Activated CD8-positive, alpha-beta memory T cell treated with anti-CD3 and anti-CD28 coated beads, Interleukin-2, amount 50 U/mL, for 48 hours (primary cell): ENCODE data around the gene KCTD5.
A peak's percentile ranks its signal among the peaks of the same experiment; 100 is the strongest.
"Not testable (repeated sequence)": the region's sequence is repeated elsewhere in the genome, so short reads cannot be mapped to it uniquely, and the experiment has no call there.

Experiments used
- DNase-seq: peaks from one replicate; pipeline ENCODE4 v3.0.0-alpha.2; 2020

The KCTD5 gene

DNA sequence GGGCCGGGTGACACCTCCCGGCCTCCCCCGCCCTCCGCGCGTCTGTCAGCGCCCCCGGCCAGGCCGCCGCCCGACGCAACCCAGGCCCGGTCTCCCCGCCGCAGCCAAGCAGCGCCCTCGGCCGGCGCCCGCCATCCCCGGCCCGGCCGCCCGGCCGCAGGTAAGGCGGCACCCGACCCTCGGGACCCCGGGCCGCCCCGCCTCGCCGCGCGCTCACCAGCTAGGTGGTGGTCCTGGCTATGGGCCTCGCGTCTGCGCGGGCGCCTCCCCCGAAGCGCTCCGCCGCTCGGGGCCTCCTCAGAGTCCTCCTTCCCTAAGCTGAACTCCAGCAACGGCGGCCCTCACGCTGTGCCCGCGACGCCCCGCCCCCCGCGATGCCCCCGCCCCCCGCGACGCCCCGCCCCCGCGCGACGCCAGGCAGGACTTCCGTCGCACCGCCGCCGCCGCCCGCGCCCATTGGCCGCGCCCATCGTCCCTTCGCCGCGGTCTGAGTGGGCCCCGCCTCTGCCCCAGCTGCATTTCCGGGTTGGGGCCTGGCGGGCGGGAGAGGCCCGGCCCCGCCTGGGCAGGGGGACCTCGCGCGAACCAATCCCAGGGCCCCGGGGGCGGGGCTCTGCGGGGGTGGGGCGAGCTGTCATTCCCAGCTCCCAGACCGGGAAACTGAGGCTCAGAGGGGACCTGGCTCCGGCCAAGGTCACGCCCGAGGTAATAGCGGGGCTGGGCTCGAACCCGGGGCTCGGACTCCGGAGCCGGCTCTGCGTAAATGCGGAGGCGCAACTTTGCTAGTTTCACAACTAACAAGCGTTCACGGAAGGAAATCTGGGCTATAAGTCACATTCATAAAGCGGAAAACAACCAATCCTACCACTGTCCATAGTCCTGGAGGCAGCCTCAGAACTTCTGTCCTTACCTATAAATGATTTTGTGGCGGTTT lies 9.0 kb upstream of the KCTD5 start:
- peak; percentile 96 for DNase-seq

DNA sequence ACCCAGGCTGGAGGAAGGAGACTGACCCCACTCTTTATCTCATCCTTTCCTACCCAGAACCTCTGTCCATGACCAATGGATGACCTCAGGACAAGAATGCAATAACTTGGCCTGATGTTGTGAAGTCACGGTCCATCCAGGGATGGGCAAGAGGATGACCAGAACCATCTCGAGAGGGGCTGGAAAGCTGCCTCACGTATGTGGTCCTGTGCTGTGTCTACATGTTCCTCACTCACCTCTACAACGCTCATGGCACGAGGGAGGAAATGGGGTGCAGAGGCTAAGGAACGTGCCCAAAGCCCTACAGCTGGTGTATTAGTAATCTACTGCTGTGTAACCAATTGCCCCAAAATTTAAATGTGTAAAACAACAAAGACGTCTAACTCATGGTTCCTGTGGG lies 7.3 kb upstream of the KCTD5 start:
- no peak for DNase-seq

DNA sequence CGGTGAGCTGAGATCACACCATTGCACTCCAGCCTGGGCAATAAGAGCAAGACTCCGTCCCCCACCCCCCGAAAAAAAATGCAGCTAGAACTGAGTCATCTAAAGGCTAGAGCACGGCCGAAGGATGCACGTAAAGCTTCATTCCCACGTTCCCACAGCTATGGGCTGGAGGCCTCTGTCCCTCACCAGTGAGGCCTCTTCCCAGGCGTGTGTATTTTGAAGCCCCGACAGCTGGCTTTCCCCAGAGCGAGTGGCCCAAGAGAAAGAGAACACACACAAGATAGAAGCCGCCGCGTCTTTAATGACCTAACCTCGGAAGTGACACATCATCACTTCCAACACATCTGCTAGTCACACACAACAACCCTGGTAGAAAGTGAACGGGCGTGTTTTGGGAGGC lies 6.6 kb upstream of the KCTD5 start:
- DNase-seq, result no peak

DNA sequence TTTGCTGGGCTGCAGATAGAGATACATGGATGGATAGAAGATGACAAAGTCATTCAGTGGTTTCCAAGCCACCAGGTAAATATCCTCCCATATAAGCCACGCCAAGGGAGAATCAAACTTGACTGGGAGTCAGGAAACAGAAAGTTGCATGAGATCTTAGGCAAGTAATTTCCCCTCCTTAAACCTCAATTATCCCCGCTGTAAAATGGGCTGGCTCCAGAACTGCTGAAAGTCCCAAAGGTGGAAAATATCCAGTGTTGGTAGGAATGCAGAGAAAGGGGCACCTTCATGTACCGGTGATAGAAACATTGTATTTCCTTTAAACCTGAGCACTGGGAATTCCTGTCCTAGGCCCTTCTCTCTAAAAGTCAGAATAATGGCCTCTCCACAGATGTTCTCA lies 5.4 kb upstream of the KCTD5 start:
- not testable (repeated sequence) for DNase-seq

DNA sequence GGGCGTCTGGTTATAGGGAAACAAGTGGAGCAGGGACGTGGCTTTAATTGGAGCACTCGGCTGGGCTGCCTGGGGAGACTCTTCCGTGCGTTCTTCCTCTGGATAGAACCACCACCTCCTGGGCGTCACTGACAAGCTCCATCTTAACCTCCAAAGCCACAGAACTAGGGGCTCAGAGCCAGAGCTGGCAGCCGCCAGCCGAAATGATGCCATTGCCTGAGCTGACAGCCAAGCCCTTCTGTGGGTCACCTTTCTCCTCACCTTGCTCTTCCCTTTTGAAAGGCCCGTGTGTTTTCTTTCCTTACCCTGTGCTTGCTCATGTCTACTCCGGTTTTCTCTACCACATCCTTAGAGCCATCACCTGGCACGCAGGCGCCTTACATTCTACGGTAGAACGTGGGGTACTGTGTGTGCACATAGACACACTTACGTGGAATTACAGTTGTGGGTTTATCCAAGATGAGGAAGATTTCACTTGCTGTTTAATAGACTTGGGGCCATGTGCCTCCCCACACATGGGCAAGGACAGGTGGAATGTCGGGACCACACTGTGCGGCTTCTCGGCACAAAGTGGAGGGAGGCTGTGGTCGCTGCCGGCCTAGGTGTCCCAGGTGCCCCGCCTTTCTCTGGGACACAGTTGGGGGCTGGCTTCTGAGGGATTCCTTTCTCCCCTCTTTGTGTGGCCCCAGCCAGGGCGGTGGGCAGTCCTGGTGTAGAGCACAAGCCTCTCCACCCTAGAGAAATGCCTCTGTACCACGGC lies 3.9 kb upstream of the KCTD5 start:
- DNase-seq, result not testable (repeated sequence)

DNA sequence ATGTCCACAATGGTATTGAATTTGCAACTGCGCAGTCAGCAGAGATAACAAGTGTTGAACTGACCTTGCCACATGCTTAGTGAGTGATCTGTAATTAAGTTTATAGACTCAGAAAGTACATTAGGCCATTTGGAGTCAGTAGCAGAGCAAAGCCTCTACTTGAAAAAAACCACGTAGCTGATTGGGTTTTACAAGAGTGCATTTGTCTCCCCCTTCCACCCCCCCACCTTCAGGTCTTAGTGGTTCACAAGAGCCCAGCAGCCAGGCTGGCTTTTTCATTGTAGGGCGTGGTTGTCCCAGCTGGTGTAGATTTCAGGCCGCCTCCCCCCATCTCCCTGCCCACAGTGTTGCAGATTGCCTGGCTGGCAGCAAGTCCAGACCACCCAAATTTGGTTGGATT lies 2.4 kb upstream of the KCTD5 start:
- not testable (repeated sequence) for DNase-seq

DNA sequence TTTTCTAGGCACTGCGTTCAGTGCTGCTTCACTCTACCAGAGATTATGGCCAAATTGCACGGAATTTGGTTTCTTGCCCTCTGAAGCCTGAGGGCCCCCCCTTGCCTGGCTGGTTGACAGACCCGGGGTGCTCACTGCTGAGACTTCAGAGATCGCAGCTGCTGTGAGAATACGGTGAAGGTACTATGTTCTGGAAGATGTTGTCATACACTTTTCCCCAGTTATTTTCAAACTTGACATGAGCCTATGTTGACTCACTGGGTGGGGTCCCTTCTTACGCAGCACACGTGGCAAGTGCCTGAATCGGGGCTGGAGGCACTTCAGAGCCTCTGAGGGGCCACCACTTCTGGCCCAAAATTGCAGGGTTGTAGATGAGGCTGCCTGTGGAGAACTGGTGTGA lies 2.0 kb upstream of the KCTD5 start:
- not testable (repeated sequence) for DNase-seq

DNA sequence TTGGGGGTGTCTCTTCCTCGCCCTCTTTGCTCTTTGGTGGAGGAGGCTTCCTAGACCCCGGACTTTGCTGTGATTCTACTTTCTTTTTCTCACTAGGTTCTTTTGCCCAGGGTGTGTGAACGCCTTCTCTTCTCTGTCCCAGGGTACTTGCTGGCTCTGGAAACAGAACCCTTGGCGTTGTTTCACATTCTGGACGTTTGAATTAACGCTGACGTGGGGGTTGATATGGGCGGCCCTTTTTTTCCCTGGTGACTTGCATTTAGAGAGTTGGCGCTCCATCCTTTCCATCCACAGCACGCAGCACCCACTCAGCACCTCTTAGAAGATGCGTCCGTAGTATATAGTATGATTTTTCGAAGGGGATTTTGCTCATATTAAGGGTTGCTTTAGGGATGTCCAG lies 718 bp downstream of the KCTD5 start:
- not testable (repeated sequence) for DNase-seq

DNA sequence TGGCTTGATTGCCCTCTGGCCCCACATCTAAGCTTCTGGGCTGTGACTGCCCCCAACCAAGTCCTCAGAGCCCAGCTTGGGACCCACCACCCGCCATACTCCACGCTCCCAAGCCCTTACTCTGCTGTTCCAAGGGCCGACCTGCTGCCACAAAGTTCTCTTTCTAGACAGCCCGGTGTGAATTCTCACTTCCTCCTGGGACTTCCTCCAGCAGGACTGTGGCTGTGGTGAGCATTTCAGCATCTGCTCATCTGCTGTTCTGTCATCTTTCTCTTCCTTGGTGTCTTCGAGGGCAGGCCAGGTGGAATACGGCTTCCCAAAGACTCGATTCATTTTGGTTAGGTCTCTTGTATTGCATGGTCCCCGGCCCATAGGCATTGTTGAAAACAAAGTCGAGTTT lies 3.8 kb downstream of the KCTD5 start:
- DNase-seq, result not testable (repeated sequence)

DNA sequence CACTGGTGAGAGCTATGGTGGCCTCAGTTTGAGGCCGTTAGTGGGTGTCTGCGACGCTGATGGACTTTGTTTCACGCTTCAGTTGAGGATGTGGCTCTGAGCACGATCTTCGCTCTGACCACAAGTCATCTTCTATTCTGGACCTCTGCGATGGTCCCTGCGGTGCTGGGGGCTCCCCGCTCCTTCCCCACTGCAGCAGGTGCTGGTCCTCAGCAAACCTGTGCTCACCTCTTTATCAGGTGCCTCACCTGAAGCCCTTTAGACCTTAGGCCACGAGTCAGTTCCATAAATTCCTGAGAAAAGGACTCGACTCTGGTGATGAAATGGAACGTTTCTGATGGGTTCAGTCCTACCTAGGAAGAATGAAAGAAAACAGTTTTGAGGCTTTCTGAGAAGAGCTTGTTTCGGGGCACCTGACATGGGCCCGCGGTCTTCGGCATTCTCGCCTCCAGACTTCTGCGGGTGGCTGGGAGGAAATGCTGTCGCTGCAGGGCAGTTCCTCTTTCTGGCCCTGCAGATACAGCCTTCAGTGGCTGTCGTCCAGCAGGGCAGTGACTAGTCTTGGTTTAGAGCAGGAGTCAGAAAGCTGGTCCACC lies 4.7 kb downstream of the KCTD5 start:
- peak; percentile 63 for DNase-seq

DNA sequence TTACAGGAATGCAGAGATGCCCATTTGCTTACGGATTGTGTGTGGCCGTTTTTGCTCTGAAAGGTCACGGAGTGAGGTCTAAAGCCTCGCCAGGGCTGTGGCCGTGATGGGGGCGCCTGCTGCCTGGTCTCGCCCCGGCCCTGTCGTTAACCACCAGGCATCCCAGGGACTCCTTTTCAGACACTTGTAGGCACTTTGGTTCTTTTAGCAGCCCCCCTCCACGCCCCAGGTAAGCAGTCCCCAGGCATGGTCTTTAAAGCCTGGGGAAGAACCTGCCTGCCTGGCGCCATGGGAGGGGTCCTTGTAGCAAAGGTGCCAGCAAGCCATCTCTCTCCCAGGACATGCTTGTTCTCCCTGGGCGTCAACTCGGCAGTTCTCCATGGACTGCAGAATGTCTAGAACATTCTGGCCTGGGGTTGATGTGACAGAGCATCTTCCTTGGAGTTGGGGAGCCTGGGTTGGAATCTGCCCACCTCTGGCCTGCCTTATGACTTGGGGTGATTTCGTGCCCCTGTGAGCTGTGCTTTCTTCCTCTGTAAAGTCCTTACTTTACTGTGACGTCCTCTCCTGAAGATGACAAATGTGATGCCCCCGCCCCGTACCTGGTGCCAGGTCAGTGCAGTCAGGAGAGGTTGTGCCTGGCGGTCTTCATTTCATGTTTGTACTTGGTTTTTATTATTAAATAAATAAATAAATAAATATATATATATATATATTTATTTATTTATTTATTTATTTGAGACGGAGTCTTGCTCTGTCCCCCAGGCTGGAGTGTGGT lies 5.4 kb downstream of the KCTD5 start:
- no peak for DNase-seq

DNA sequence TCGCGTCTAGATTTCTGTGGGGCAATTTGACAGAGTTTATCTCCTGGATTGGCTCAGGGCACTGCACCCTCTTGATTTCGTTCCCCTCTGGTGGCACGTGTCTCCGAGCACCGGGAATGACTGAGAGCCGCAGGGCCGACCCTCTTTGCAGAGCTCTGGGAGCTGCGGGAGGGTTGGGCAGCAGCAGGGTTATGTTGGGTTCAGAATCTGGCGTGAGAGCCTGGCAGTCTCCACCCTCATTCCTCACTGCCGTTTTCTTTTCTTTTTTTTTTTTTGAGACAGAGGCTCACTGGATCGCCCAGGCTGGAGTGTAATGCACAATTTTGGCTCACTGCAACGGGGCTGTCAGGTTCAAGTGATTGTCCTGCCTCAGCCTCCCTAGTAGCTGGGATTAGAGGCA lies 7.1 kb downstream of the KCTD5 start:
- not testable (repeated sequence) for DNase-seq

DNA sequence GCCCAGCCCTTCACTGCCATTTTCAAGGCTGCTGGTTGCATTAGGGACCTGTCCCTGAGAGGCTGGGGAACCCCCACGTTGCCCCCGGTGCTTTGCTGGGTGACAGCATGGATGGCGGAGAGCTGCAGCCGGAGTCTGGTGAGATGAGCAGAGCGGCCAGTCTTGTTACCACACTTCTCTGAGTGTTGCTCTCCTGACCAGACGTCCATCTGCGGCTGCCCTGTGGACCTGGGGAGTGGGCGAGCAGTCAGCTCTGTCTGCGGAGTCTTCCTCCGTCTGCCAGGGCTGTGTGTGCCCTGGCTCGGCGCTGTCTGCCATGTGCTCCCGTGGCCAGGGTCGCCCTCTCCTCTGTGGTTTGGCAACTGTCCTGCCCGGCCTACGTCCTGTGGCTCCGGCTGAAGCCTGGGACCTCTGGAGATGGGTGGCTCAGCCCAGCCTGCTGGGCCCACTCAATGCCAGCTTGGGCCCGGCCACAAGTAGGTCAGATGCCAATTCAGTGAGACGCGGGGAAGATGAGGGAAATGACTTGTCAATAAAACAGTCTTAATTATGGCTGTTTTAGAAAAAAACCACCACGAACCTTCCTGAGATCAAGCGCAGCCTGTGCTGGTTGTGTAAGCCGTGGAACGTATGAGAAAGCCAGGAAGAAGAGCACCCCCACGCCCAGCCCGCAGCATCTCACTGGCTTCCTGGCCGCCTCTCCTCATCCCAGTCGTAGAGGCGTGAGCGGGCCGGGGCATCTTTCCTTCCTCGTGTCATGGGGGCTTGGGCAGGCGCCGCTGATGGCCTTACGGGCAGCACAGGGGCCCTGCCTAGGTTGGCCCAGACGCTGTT lies 7.9 kb downstream of the KCTD5 start:
- no peak for DNase-seq

DNA sequence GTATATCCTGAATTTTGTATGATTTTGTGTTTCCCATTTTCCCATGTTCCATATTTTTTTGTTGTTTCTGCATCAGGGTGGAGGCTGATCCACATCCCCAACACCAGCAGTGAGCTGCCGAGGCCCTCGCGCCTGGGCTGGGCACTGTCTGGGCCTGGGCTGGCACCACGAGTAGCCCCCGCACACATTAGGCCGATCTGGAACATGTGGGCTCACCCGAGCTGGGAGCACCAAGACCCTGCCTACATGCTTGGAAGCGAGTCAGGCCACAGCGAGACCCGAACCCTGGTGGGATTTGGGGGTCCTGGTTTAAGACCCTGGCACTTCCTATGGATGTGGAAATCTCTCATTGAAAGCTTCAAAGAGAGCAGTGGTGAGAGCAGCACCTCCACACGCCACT lies 8.5 kb downstream of the KCTD5 start:
- no peak for DNase-seq

DNA sequence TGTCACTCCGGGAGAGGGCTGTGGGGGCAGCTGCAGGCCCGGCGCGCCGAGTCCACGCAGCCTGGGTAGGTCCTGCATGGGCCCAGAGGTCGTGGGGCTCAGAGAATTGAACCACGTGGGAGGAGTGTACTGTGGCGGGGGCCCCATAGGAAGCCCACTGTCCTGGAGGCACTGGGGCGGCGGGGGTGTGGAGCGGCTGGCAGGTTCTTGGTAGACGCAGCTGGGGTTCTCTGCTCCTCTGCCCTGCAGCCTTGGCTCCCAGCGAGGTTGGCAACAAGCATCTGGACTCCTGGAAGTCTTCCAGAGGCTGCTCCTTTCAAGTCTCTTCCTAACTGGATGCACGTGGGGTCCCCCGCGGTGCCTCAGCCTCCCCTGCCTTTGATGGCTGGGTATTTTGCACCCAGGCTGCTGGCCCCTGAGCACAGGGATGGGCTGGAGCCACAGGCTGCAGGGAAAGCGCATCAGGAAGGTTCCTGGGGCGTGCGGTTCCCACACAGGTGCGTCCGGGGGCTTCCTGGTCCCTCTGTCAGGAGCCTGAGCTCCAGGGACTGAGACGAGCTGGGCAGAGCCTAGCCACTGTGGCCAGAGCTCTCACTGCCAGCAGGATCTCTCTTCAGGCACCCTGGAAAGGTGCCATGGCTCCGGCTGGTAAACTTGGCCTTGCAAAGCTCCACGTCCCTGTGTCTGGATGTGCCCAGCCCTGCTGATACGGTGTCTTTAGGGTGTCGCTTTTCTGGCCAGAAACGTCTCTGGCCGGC lies 9.3 kb downstream of the KCTD5 start:
- no peak for DNase-seq

DNA sequence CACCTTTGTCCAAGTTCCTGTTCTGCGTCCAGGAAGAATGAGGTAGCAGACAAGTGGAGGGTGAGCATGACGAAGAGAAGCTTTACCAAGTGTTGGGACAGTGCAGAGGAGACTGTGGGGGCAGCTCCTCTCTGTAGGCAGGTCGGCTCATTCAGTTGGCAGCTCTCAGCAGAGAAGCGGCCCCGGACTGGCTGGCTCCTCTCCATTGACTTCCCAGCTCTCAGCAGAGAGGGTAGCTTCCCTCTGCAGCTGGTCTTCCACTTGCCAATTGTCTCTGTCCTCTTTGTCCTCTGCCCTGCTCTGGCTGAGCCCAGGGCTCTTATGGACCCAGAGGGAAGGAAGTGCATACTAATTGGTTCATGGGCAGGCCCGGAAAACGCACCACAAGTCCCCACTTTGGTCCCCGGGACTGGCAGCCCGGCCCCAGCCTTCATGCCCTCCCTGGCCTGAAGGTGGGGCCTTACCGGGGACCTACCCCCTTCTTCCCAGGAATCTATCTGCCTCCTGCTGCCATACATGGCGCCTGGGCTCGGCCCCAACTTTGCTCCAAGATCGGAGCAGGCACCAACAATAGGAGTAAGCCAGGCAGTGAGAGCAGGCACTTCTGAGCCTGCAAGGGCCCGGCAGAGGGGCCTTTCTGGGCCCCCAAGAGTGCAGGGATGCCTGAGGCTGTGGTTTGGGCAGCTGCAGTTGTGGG lies 10.1 kb downstream of the KCTD5 start:
- DNase-seq, result no peak

DNA sequence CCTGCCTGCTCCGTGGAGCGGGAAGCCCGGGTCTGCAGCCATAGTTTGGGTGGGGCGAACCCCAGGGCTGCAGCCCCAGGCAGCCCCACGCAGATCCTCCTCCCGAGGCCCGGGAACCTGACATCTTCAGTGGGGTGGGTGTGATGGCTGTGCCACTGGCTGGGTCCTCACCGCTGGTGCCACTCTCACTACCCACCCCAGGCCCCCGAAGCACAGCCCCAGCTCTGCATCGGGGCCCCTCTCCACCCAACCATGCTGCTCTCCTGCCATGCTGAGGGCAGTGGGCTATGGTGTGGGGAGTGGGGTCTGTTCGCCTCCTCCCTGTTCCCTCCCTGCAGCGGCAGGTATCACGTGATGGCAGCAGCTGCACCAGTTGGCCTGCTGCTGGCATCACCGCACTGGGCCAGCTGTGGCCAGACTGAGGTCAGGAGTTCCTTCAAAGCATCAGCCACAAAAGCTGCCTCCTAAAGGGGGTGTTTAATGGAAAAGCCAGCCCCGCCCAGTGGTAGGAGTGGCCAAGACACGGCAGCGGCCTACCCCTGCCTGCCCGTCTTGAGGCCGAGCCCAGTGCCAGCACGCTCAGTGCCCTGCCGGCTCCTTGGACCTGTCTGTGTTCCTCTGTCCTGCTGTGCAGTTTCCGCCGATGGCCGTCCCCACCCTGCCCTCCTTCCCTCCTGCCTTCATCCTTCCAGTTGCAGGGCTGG lies 10.8 kb downstream of the KCTD5 start:
- DNase-seq, result no peak

DNA sequence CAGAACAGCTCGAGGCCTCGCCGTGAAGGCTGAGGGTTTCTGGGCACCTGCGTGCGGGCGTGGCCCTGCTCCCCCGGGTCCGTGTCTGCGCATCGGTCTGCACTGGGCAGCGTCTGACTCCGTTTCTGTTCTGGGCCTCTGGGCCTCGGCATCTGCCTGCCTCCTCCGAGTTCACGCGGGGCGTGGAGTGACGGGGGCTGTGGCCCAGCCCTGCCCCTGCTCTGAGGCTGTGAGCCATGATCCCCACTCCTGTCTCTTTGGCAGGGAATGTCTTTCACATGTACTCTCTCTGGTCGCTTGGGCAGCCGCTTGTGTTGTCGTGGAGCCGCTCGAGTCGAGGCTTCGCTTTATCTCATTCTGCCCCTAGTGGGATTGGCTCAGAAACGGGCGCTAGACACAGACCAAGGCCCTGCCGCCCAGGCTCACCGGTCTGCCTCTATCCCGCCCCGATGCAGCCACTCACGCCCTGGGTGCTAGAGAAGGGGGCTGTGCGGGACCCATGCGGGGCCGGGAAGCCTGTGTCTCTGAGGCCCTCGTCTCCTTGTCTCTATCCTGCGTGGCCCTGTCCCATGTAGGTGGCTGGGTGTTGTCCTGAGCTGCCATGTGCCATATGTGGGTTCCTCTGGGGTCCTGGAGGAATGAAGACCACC lies 14.4 kb downstream of the KCTD5 start:
- DNase-seq, result not testable (repeated sequence)

DNA sequence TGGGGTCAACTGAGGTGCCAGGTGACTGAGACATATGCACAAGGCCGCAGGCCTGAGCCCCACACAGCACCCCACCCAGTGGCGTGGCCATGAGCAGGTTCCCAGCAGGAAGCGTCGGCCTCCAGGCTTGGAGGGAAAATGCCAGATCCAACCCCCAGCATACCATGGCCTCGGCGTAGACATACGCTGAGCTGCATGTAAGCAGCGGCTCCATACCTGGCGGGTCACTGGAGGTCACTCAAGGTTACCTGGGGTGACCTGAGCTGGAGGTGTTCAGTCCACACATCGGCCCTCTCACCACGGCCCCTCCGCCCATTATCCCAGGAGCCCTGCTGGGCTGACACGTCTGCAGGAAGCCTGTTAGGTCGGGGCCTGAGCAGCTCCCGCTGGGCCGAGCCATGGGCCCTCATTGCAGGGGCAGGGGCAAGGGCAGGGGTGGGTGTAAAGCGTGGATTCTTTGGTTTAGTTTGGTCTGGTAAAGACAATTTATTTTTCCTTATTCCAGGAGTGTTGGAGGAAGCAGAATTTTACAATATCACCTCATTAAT lies 15.2 kb downstream of the KCTD5 start:
- no peak for DNase-seq
